WTC11 (cell line): ENCODE measurements around the gene ADIPOR1. TPM values are rescaled to one million over a fixed set of nuclear protein-coding genes. Genes with fewer than 3 reads are reported as not detected.

Source experiments
- ATAC-seq: fragments of 200-7000 bp; cut with Tn5 transposase; 2 replicates; pipeline ENCODE4 v1.10.0; 2021; ENCODE audit warnings: mild to moderate bottlenecking, moderate library complexity
- CTCF ChIA-PET: fragments of 300-600 bp; sonication (Branson Sonifier 250); formaldehyde crosslinking; loops from one replicate; lab custom pipeline; 2021; ENCODE audit warnings: antibody characterized with exemption; lab: Charles Lee
- POLR2A ChIA-PET: fragments of 350-600 bp; sonication (Branson Sonifier 250); formaldehyde crosslinking; loops from one replicate; lab custom pipeline; 2021; ENCODE audit warnings: antibody characterized with exemption; lab: Charles Lee
- DNase-seq: peaks from one replicate; pipeline ENCODE4 v3.0.0; 2021; ENCODE audit warnings: low spot score
- H3K27ac Mint-ChIP-seq: 2 replicates; pipeline ENCODE4 v1.8.0; 2021; ENCODE audit warnings: mixed read lengths
- H3K27me3 Mint-ChIP-seq: 2 replicates; pipeline ENCODE4 v1.8.0; 2021; ENCODE audit warnings: low read depth, mild to moderate bottlenecking, moderate library complexity, mixed read lengths
- H3K36me3 Mint-ChIP-seq: 2 replicates; pipeline ENCODE4 v1.8.0; 2021; ENCODE audit warnings: mixed read lengths
- H3K4me1 Mint-ChIP-seq: 2 replicates; pipeline ENCODE4 v1.8.0; 2022; ENCODE audit warnings: mixed read lengths
- H3K4me3 Mint-ChIP-seq: 2 replicates; pipeline ENCODE4 v1.8.0; 2021; ENCODE audit warnings: mild to moderate bottlenecking, moderate library complexity, mixed read lengths
- H3K9me3 Mint-ChIP-seq: 2 replicates; pipeline ENCODE4 v1.8.0; 2021; ENCODE audit warnings: mixed read lengths
- CREB1 ChIP-seq: sonication (generic); formaldehyde crosslinking; IDR thresholded peaks from 2 replicates; pipeline ENCODE4 v1.8.0; 2023; ENCODE audit warnings: mild to moderate bottlenecking, missing genetic modification reagents
- FOXJ3 ChIP-seq: sonication (generic); formaldehyde crosslinking; IDR thresholded peaks from 2 replicates; pipeline ENCODE4 v1.9.0; 2021; ENCODE audit warnings: missing genetic modification reagents, mild to moderate bottlenecking, borderline replicate concordance
- GABPB1 ChIP-seq: sonication (generic); formaldehyde crosslinking; IDR thresholded peaks from 2 replicates; pipeline ENCODE4 v1.8.1; 2023; ENCODE audit warnings: mild to moderate bottlenecking, missing genetic modification reagents
- KAT7 ChIP-seq: sonication (generic); formaldehyde crosslinking; IDR thresholded peaks from 2 replicates; pipeline ENCODE4 v1.8.1; 2023; ENCODE audit warnings: missing genetic modification reagents, mild to moderate bottlenecking, borderline replicate concordance
- NR3C1 ChIP-seq: sonication (generic); formaldehyde crosslinking; conservative IDR thresholded peaks from 2 replicates; pipeline ENCODE4 v1.8.1; 2023; ENCODE audit warnings: low read depth, mild to moderate bottlenecking, missing genetic modification reagents
- OVOL2 ChIP-seq: fragments of 250-450 bp; sonication (Bioruptor Pico); IDR thresholded peaks from 2 replicates; pipeline ENCODE4 v1.9.0; 2021; ENCODE audit warnings: mild to moderate bottlenecking, borderline replicate concordance
- PREB ChIP-seq: sonication (generic); formaldehyde crosslinking; IDR thresholded peaks from 2 replicates; pipeline ENCODE4 v1.8.1; 2022; ENCODE audit warnings: mild to moderate bottlenecking, missing genetic modification reagents, moderate library complexity, borderline replicate concordance
- SMAD4 ChIP-seq: sonication (generic); formaldehyde crosslinking; IDR thresholded peaks from 2 replicates; pipeline ENCODE4 v1.8.0; 2022; ENCODE audit warnings: mild to moderate bottlenecking, missing genetic modification reagents
- SP1 ChIP-seq: sonication (generic); formaldehyde crosslinking; conservative IDR thresholded peaks from 2 replicates; pipeline ENCODE4 v1.8.1; 2022; ENCODE audit warnings: missing genetic modification reagents
- STAT6 ChIP-seq: sonication (generic); formaldehyde crosslinking; conservative IDR thresholded peaks from 2 replicates; pipeline ENCODE4 v1.8.1; 2023; ENCODE audit warnings: mild to moderate bottlenecking, low read depth, missing genetic modification reagents, moderate library complexity
- TEAD1 ChIP-seq: sonication (generic); formaldehyde crosslinking; IDR thresholded peaks from 2 replicates; pipeline ENCODE4 v1.8.0; 2022; ENCODE audit warnings: mild to moderate bottlenecking, missing genetic modification reagents
- TEAD4 ChIP-seq: sonication (generic); formaldehyde crosslinking; IDR thresholded peaks from 2 replicates; pipeline ENCODE4 v1.8.0; 2022; ENCODE audit warnings: mild to moderate bottlenecking, missing genetic modification reagents
- TP53 ChIP-seq: sonication (generic); formaldehyde crosslinking; IDR thresholded peaks from 2 replicates; pipeline ENCODE4 v1.8.1; 2023; ENCODE audit warnings: mild to moderate bottlenecking, missing genetic modification reagents
- ZNF512 ChIP-seq: sonication (generic); formaldehyde crosslinking; IDR thresholded peaks from 2 replicates; pipeline ENCODE4 v1.8.1; 2022; ENCODE audit warnings: missing genetic modification reagents, borderline replicate concordance
- total RNA-seq: library from RNA; stranded (reverse); gene quantifications from 3 replicates; pipeline ENCODE4 v1.2.3, GENCODE V29; 2021
- TF ChIP-seq, protein P1 (sequence below): fragments of 250-450 bp; sonication (Bioruptor Pico); IDR thresholded peaks from 2 replicates; pipeline ENCODE4 v1.9.0; 2021; ENCODE audit warnings: mild to moderate bottlenecking
- TF ChIP-seq, protein P2 (sequence below): sonication (generic); formaldehyde crosslinking; IDR thresholded peaks from 2 replicates; pipeline ENCODE4 v1.8.1; 2023; ENCODE audit warnings: mild to moderate bottlenecking, missing genetic modification reagents, borderline replicate concordance

The ADIPOR1 gene
- total RNA-seq, 1 experiment from 2014 or later, result 72.6 TPM

- Mint-ChIP-seq H3K4me3 (no peak overlapping the region), H3K4me1 (peaks cover 11% of the 10 kb centered on the region), H3K27ac (no peak overlapping the region), H3K9me3 (no peaks in the 10 kb centered on the region), H3K36me3 (peaks cover 16% of the 10 kb centered on the region), H3K27me3 (no peaks in the 10 kb centered on the region)
- no peak for ATAC-seq
- TF ChIP-seq CREB1 (CRISPR knock-in tag) (no peak), TEAD4 (CRISPR knock-in tag) (no peak), NR3C1 (CRISPR knock-in tag) (no peak), KAT7 (no peak), TP53 (no peak), ZNF512 (no peak), TEAD1 (CRISPR knock-in tag) (no peak), SP1 (no peak), OVOL2 (CRISPR knock-in tag) (no peak), PREB (no peak), STAT6 (CRISPR knock-in tag) (no peak), SMAD4 (CRISPR knock-in tag) (no peak), GABPB1 (CRISPR knock-in tag) (no peak), FOXJ3 (no peak)
- TF ChIP-seq, protein P1, sequence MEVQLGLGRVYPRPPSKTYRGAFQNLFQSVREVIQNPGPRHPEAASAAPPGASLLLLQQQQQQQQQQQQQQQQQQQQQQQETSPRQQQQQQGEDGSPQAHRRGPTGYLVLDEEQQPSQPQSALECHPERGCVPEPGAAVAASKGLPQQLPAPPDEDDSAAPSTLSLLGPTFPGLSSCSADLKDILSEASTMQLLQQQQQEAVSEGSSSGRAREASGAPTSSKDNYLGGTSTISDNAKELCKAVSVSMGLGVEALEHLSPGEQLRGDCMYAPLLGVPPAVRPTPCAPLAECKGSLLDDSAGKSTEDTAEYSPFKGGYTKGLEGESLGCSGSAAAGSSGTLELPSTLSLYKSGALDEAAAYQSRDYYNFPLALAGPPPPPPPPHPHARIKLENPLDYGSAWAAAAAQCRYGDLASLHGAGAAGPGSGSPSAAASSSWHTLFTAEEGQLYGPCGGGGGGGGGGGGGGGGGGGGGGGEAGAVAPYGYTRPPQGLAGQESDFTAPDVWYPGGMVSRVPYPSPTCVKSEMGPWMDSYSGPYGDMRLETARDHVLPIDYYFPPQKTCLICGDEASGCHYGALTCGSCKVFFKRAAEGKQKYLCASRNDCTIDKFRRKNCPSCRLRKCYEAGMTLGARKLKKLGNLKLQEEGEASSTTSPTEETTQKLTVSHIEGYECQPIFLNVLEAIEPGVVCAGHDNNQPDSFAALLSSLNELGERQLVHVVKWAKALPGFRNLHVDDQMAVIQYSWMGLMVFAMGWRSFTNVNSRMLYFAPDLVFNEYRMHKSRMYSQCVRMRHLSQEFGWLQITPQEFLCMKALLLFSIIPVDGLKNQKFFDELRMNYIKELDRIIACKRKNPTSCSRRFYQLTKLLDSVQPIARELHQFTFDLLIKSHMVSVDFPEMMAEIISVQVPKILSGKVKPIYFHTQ (CRISPR knock-in tag), result no peak
- TF ChIP-seq, protein P2, sequence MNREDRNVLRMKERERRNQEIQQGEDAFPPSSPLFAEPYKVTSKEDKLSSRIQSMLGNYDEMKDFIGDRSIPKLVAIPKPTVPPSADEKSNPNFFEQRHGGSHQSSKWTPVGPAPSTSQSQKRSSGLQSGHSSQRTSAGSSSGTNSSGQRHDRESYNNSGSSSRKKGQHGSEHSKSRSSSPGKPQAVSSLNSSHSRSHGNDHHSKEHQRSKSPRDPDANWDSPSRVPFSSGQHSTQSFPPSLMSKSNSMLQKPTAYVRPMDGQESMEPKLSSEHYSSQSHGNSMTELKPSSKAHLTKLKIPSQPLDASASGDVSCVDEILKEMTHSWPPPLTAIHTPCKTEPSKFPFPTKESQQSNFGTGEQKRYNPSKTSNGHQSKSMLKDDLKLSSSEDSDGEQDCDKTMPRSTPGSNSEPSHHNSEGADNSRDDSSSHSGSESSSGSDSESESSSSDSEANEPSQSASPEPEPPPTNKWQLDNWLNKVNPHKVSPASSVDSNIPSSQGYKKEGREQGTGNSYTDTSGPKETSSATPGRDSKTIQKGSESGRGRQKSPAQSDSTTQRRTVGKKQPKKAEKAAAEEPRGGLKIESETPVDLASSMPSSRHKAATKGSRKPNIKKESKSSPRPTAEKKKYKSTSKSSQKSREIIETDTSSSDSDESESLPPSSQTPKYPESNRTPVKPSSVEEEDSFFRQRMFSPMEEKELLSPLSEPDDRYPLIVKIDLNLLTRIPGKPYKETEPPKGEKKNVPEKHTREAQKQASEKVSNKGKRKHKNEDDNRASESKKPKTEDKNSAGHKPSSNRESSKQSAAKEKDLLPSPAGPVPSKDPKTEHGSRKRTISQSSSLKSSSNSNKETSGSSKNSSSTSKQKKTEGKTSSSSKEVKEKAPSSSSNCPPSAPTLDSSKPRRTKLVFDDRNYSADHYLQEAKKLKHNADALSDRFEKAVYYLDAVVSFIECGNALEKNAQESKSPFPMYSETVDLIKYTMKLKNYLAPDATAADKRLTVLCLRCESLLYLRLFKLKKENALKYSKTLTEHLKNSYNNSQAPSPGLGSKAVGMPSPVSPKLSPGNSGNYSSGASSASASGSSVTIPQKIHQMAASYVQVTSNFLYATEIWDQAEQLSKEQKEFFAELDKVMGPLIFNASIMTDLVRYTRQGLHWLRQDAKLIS, result no peak
- POLR2A ChIA-PET, result no interaction called here
- DNase-seq, result no peak
- CTCF ChIA-PET, result no interaction called here
Measured at GRCh38 chr1:202952818-202953217, 5.3 kb downstream of the ADIPOR1 start.
